H9 (cell line): ENCODE data around the gene CEP162. TPM values are rescaled to one million over a fixed set of nuclear protein-coding genes. Genes with fewer than 3 reads are reported as not detected.
"Not testable (repeated sequence)": the region's sequence is repeated elsewhere in the genome, so short reads cannot be mapped to it uniquely, and the experiment has no call there.

Experiments used
- DNase-seq: peaks from one replicate; pipeline ENCODE4 v3.0.0-alpha.2; 2017
- H2AFZ ChIP-seq: one replicate; pipeline ENCODE4 v1.6.1; 2013; ENCODE audit warnings: mild to moderate bottlenecking, low read length, control low read depth, moderate library complexity
- H2AK5ac ChIP-seq: 2 replicates; pipeline ENCODE4 v1.6.1; 2013; ENCODE audit warnings: low read length, control low read depth, mixed read lengths; ENCODE audit not compliant: insufficient read length
- H2BK120ac ChIP-seq: one replicate; pipeline ENCODE4 v1.6.1; 2013; ENCODE audit warnings: low read depth, mild to moderate bottlenecking, low read length, control low read depth, inconsistent platforms; ENCODE audit not compliant: poor library complexity, severe bottlenecking
- H2BK12ac ChIP-seq: 2 replicates; pipeline ENCODE4 v1.6.1; 2013; ENCODE audit warnings: low read length, control low read depth, mixed read lengths, low read depth; ENCODE audit not compliant: insufficient read length
- H2BK15ac ChIP-seq: 2 replicates; pipeline ENCODE4 v1.6.1; 2013; ENCODE audit warnings: low read depth, low read length, control low read depth
- H2BK20ac ChIP-seq: one replicate; pipeline ENCODE4 v1.6.1; 2013; ENCODE audit warnings: low read depth, mild to moderate bottlenecking, low read length, control low read depth, inconsistent platforms; ENCODE audit not compliant: poor library complexity, severe bottlenecking
- H2BK5ac ChIP-seq: 2 replicates; pipeline ENCODE4 v1.6.1; 2013; ENCODE audit warnings: low read length, control low read depth, mixed read lengths; ENCODE audit not compliant: insufficient read length
- H3K14ac ChIP-seq: 2 replicates; pipeline ENCODE4 v1.6.1; 2013; ENCODE audit warnings: low read length, control low read depth; ENCODE audit not compliant: insufficient read depth
- H3K18ac ChIP-seq: 2 replicates; pipeline ENCODE4 v1.6.1; 2013; ENCODE audit warnings: low read depth, mild to moderate bottlenecking, mixed read lengths, low read length, control low read depth; ENCODE audit not compliant: insufficient read length
- H3K23ac ChIP-seq: 2 replicates; pipeline ENCODE4 v1.6.1; 2013; ENCODE audit warnings: low read length, control low read depth, mixed read lengths, low read depth; ENCODE audit not compliant: insufficient read length
- H3K23me2 ChIP-seq: 2 replicates; pipeline ENCODE4 v1.6.1; 2013; ENCODE audit warnings: low read depth, mild to moderate bottlenecking, mixed read lengths, low read length, control low read depth; ENCODE audit not compliant: insufficient read length, poor library complexity, severe bottlenecking
- H3K27ac ChIP-seq: 2 replicates; pipeline ENCODE4 v1.5.1; 2013; ENCODE audit warnings: low read length, control low read depth, mixed read lengths, low read depth; ENCODE audit not compliant: insufficient read length
- H3K27me3 ChIP-seq: 2 replicates; pipeline ENCODE4 v1.6.1; 2013; ENCODE audit warnings: low read length, control low read depth, inconsistent platforms; ENCODE audit not compliant: insufficient read depth
- H3K4ac ChIP-seq: 2 replicates; pipeline ENCODE4 v1.6.1; 2013; ENCODE audit warnings: low read depth, mild to moderate bottlenecking, control low read depth, inconsistent platforms, low read length, moderate library complexity
- H3K4me1 ChIP-seq: 2 replicates; pipeline ENCODE4 v1.6.1; 2013; ENCODE audit warnings: low read length, control low read depth, inconsistent platforms; ENCODE audit not compliant: insufficient read depth
- H3K4me2 ChIP-seq: 2 replicates; pipeline ENCODE4 v1.6.1; 2013; ENCODE audit warnings: low read length, control low read depth, mixed read lengths; ENCODE audit not compliant: insufficient read length, insufficient read depth
- H3K56ac ChIP-seq: 2 replicates; pipeline ENCODE4 v1.6.1; 2013; ENCODE audit warnings: low read depth, mild to moderate bottlenecking, mixed read lengths, low read length, control low read depth; ENCODE audit not compliant: insufficient read length
- H3K79me1 ChIP-seq: 2 replicates; pipeline ENCODE4 v1.6.1; 2013; ENCODE audit warnings: low read depth, mild to moderate bottlenecking, moderate library complexity, low read length, control low read depth, inconsistent platforms; ENCODE audit not compliant: insufficient read depth, poor library complexity, severe bottlenecking
- H3K79me2 ChIP-seq: 2 replicates; pipeline ENCODE4 v1.6.1; 2013; ENCODE audit warnings: low read length, control low read depth, inconsistent platforms; ENCODE audit not compliant: insufficient read depth
- H3K9ac ChIP-seq: 2 replicates; pipeline ENCODE4 v1.6.1; 2013; ENCODE audit warnings: low read length, control low read depth, mixed read lengths; ENCODE audit not compliant: insufficient read length; ENCODE audit errors: extremely low read depth
- H3K9me3 ChIP-seq: one replicate; pipeline ENCODE4 v1.6.1; 2013; ENCODE audit warnings: low read depth, low read length, inconsistent platforms; ENCODE audit not compliant: control insufficient read depth
- H3T11ph ChIP-seq: one replicate; pipeline ENCODE4 v1.6.1; 2013; ENCODE audit warnings: mild to moderate bottlenecking, low read length, control low read depth, inconsistent platforms
- H4K20me1 ChIP-seq: one replicate; pipeline ENCODE4 v1.6.1; 2013; ENCODE audit not compliant: control insufficient read depth, insufficient read length, insufficient read depth
- H4K5ac ChIP-seq: 2 replicates; pipeline ENCODE4 v1.6.1; 2013; ENCODE audit warnings: low read depth, mild to moderate bottlenecking, mixed read lengths, low read length, control low read depth; ENCODE audit not compliant: insufficient read length
- H4K8ac ChIP-seq: replicated peaks from 2 replicates; pipeline ENCODE4 v1.6.1; 2013; ENCODE audit warnings: low read length, control low read depth, mixed read lengths, low read depth; ENCODE audit not compliant: insufficient read length
- H4K91ac ChIP-seq: 2 replicates; pipeline ENCODE4 v1.6.1; 2013; ENCODE audit warnings: low read depth, mild to moderate bottlenecking, moderate library complexity, mixed read lengths, low read length, control low read depth; ENCODE audit not compliant: insufficient read length
- H3K27ac Mint-ChIP-seq, 3 experiments: 2 replicates in 2 of 3; 3 replicates in 1 of 3; pipeline ENCODE4 v1.8.0; 2020 to 2021; ENCODE audit warnings: mixed read lengths in 3 of 3, mild to moderate bottlenecking in 1 of 3, moderate library complexity in 1 of 3
- H3K27me3 Mint-ChIP-seq: 2 replicates; pipeline ENCODE4 v1.8.0; 2021; ENCODE audit warnings: low read depth, mild to moderate bottlenecking, moderate library complexity, mixed read lengths
- H3K36me3 Mint-ChIP-seq, 3 experiments: 2 replicates in 2 of 3; 3 replicates in 1 of 3; pipeline ENCODE4 v1.8.0; 2020 to 2021; ENCODE audit warnings: low read depth in 3 of 3, mixed read lengths in 3 of 3; ENCODE audit not compliant: insufficient read depth in 1 of 3
- H3K4me1 Mint-ChIP-seq, 2 experiments: 2 replicates each; pipeline ENCODE4 v1.8.0; 2020; ENCODE audit warnings: mixed read lengths in 2 of 2
- H3K4me3 Mint-ChIP-seq, 2 experiments: 2 replicates in 1 of 2; 3 replicates in 1 of 2; pipeline ENCODE4 v1.8.0; 2020 to 2021; ENCODE audit warnings: mild to moderate bottlenecking in 2 of 2, mixed read lengths in 2 of 2, moderate library complexity in 1 of 2
- H3K9me3 Mint-ChIP-seq, 2 experiments: 2 replicates in 1 of 2; 3 replicates in 1 of 2; pipeline ENCODE4 v1.8.0; 2020; ENCODE audit warnings: mild to moderate bottlenecking in 2 of 2, mixed read lengths in 2 of 2, moderate library complexity in 1 of 2
- WGBS: extraction: QIAGEN DNeasy Blood & Tissue Kit; methylation state at CpG from one replicate; pipeline ENCODE4 v1.1.7; 2013; ENCODE audit warnings: missing lambda C conversion rate, low lambda C conversion rate, mixed read lengths; ENCODE audit not compliant: insufficient read length; ENCODE audit errors: extremely low coverage; 5-methylcytosine and 5-hydroxymethylcytosine counted together
- total RNA-seq: library from RNA; stranded (reverse); gene quantifications from 2 replicates; pipeline ENCODE4 v1.2.1, GENCODE V29; 2021
- TF ChIP-seq, protein P1 (sequence below): fragments of 200-600 bp; sonication (generic); conservative IDR thresholded peaks from 3 replicates; pipeline ENCODE4 v1.8.0; 2021; ENCODE audit warnings: antibody characterized with exemption, mild to moderate bottlenecking

Gene CEP162
- total RNA-seq, 1 experiment from 2014 or later: 11.5 TPM

DNA sequence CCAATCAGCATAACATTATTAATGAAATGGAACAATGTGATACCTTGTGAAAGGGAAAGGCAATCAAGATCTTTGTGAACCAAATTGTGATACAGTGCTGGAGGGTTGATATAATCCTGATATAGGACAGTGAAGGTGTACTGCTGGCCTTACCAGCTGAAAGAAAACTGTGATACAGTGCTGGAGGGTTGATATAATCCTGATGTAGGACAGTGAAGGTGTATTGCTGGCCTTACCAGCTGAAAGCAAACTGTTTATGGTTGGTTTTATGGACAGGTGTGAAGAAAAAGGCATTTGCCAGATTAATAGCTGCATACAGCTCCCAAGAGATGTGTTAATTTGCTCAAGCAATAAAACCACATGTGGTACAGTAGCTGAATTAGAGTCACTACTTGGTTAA, 119.9 kb downstream of the CEP162 start:
- no peak overlapping the region for H2BK20ac ChIP-seq
- no peak overlapping the region for H3T11ph ChIP-seq
- H3K4me3 Mint-ChIP-seq: no peak overlapping the region
- no peaks in the 10 kb centered on the region for H3K9me3 ChIP-seq
- no peak overlapping the region for H3K27ac ChIP-seq
- no peaks in the 10 kb centered on the region for H3K4me1 Mint-ChIP-seq
- H3K79me2 ChIP-seq: no peaks in the 10 kb centered on the region
- no peak overlapping the region for H4K5ac ChIP-seq
- H2BK120ac ChIP-seq: no peak overlapping the region
- no peak overlapping the region for H3K9ac ChIP-seq
- no peaks in the 10 kb centered on the region for H3K4me1 ChIP-seq
- no peak overlapping the region for H2BK5ac ChIP-seq
- no peak overlapping the region for H3K4ac ChIP-seq
- no peaks in the 10 kb centered on the region for H3K79me1 ChIP-seq
- H4K91ac ChIP-seq: no peak overlapping the region
- no peak overlapping the region for H3K14ac ChIP-seq
- no peaks in the 10 kb centered on the region; the same call in 1 of the 2 replicates for H3K27me3 Mint-ChIP-seq
- no peaks in the 10 kb centered on the region for H3K23me2 ChIP-seq
- no peak overlapping the region for H2AK5ac ChIP-seq
- no peak overlapping the region for H3K56ac ChIP-seq
- H4K8ac ChIP-seq: no peak overlapping the region
- peaks cover 9 to 10% of the 10 kb centered on the region in 2 experiments; a peak in 4 of 5 replicates for H3K9me3 Mint-ChIP-seq
- H4K20me1 ChIP-seq: no peaks in the 10 kb centered on the region
- peaks cover 5 to 9% (median 6%) of the 10 kb centered on the region in 3 experiments; a peak in 5 of 7 replicates for H3K36me3 Mint-ChIP-seq
- no peak overlapping the region for H3K18ac ChIP-seq
- TF ChIP-seq, protein P1, sequence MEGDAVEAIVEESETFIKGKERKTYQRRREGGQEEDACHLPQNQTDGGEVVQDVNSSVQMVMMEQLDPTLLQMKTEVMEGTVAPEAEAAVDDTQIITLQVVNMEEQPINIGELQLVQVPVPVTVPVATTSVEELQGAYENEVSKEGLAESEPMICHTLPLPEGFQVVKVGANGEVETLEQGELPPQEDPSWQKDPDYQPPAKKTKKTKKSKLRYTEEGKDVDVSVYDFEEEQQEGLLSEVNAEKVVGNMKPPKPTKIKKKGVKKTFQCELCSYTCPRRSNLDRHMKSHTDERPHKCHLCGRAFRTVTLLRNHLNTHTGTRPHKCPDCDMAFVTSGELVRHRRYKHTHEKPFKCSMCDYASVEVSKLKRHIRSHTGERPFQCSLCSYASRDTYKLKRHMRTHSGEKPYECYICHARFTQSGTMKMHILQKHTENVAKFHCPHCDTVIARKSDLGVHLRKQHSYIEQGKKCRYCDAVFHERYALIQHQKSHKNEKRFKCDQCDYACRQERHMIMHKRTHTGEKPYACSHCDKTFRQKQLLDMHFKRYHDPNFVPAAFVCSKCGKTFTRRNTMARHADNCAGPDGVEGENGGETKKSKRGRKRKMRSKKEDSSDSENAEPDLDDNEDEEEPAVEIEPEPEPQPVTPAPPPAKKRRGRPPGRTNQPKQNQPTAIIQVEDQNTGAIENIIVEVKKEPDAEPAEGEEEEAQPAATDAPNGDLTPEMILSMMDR: no peak
- H3K4me2 ChIP-seq: no peak overlapping the region
- no peak overlapping the region for H3K27ac Mint-ChIP-seq
- H2BK12ac ChIP-seq: no peak overlapping the region
- H2BK15ac ChIP-seq: no peak overlapping the region
- no peaks in the 10 kb centered on the region for H3K27me3 ChIP-seq
- no peak for DNase-seq
- H3K23ac ChIP-seq: no peak overlapping the region
- H2AFZ ChIP-seq: no peak overlapping the region

DNA sequence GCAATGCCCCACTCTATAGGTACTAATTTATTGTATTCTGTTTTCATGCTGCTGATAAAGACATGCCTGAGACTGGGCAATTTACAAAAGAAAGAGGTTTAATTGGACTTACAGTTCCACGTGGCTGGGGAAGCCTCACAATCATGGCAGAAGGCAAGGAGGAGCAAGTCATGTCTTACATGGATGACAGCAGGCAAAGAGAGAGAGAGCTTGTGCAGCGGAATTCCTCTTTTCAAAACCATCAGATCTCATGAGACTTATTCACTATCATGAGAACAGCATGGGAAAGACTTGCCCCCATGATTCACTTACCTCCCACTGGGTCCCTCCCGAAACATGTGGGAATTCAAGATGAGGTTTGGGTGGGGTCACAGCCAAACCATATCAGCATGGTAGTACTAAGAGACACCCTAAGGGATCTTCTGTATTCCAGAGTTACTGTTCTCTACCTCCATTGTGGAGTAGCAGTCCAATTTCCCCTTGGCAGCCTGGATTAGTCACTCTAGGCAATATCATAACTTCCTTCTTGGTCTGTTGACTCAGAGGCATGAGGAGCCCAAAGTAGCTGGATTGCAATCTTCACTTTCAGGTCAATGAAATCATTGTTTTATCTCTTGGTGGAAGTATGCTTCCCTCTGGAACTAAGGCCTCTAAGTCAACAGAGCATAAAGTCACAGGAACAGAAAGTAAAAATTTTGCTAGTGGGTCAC, 122.1 kb downstream of the CEP162 start:
- not testable (repeated sequence) for H3K79me2 ChIP-seq, H4K5ac ChIP-seq, H2AFZ ChIP-seq, H3K27me3 ChIP-seq, H3K79me1 ChIP-seq, H3K36me3 Mint-ChIP-seq, H2BK120ac ChIP-seq, H3K4me3 Mint-ChIP-seq, H2BK5ac ChIP-seq, DNase-seq, H3K23ac ChIP-seq, H3K9me3 ChIP-seq, H2BK15ac ChIP-seq, H3K23me2 ChIP-seq, H3K4me2 ChIP-seq, H2BK12ac ChIP-seq, H4K20me1 ChIP-seq, H3K4me1 Mint-ChIP-seq, H3K27ac Mint-ChIP-seq, H4K8ac ChIP-seq, H3K27ac ChIP-seq, H3K9ac ChIP-seq, H3K27me3 Mint-ChIP-seq, H2AK5ac ChIP-seq, H3T11ph ChIP-seq, H3K4me1 ChIP-seq, H3K56ac ChIP-seq, H4K91ac ChIP-seq, H3K14ac ChIP-seq, H3K18ac ChIP-seq, H3K9me3 Mint-ChIP-seq, H3K4ac ChIP-seq, H2BK20ac ChIP-seq
- no CpG with 5 or more reads among the region's 3 CpGs for WGBS
